VCaP (cell line): ENCODE data around the gene RAF1.
"Not testable (repeated sequence)": the region's sequence is repeated elsewhere in the genome, so short reads cannot be mapped to it uniquely, and the experiment has no call there.

ENCODE experiments used
- H3K27ac ChIP-seq: fragments of 450-650 bp; 2 replicates; pipeline ENCODE4 v1.5.1; 2017
- CTCF ChIP-seq: fragments of 450-650 bp; conservative IDR thresholded peaks from 2 replicates; pipeline ENCODE4 v1.5.1; 2017; ENCODE audit warnings: mild to moderate bottlenecking, moderate library complexity

RAF1 gene

GRCh38 chr3:12687948-12688347, 24.0 kb upstream of the RAF1 start:
- TF ChIP-seq CTCF = no peak
- H3K27ac ChIP-seq = no peak overlapping the region

- no peak overlapping the region for H3K27ac ChIP-seq
- no peak for TF ChIP-seq CTCF
Measured at GRCh38 chr3:12686096-12686495, 22.2 kb upstream of the RAF1 start.

GRCh38 chr3:12681943-12682390, 18.1 kb upstream of the RAF1 start:
- no peak for TF ChIP-seq CTCF

GRCh38 chr3:12681089-12681942, 17.4 kb upstream of the RAF1 start:
- TF ChIP-seq CTCF = no peak
- no peak overlapping the region for H3K27ac ChIP-seq

More at GRCh38 chr3:12681943-12682390, 18.1 kb upstream of the RAF1 start:
- H3K27ac ChIP-seq = no peak overlapping the region

GRCh38 chr3:12679468-12679867, 15.6 kb upstream of the RAF1 start:
- no peak for TF ChIP-seq CTCF
- H3K27ac ChIP-seq = no peak overlapping the region

- TF ChIP-seq CTCF = no peak
- no peak overlapping the region for H3K27ac ChIP-seq
Measured at GRCh38 chr3:12677616-12678015, 13.7 kb upstream of the RAF1 start.

- H3K27ac ChIP-seq = no peak overlapping the region
- TF ChIP-seq CTCF = no peak
Measured at GRCh38 chr3:12675115-12675810, 11.3 kb upstream of the RAF1 start.

- H3K27ac ChIP-seq = not testable (repeated sequence)
Measured at GRCh38 chr3:12673956-12674736, 10.2 kb upstream of the RAF1 start.
